OCI-LY7 (cell line): Measurements from ENCODE around the gene SLC29A2. TPM values are rescaled to one million over a fixed set of nuclear protein-coding genes. Genes with fewer than 3 reads are reported as not detected.

Experiments used
- BruUV-seq: library from RNA; stranded (reverse); fragments of 400-500 nt; replicated peaks from 2 replicates; lab custom pipeline; 2021; lab: Mats Ljungman, UMichigan
- CTCF ChIA-PET: fragments of 300-600 bp; sonication (Branson Sonifier 250); formaldehyde crosslinking; loops from one replicate; lab custom pipeline; 2022; ENCODE audit warnings: antibody characterized with exemption; ENCODE audit not compliant: unreplicated experiment; lab: Charles Lee
- POLR2A ChIA-PET: fragments of 300-600 bp; sonication (Branson Sonifier 250); formaldehyde crosslinking; loops from one replicate; lab custom pipeline; 2022; ENCODE audit warnings: antibody characterized with exemption; lab: Charles Lee
- DNase-seq: peaks from one replicate; pipeline ENCODE4 v3.0.0-alpha.2; 2015; ENCODE audit warnings: low spot score
- H2AFZ ChIP-seq: fragments of 200-600 bp; sonication (generic), shearing (Covaris generic); 2 replicates; pipeline ENCODE4 v1.6.1; 2014; ENCODE audit warnings: mild to moderate bottlenecking, antibody characterized with exemption, low read length, moderate library complexity
- H3K27ac ChIP-seq: fragments of 200-600 bp; sonication (generic); 2 replicates; pipeline ENCODE4 v1.5.1; 2014; ENCODE audit warnings: mixed run types, low read depth, mild to moderate bottlenecking, moderate library complexity, low read length, inconsistent platforms; ENCODE audit not compliant: poor library complexity, severe bottlenecking
- H3K36me3 ChIP-seq: fragments of 200-600 bp; sonication (generic); 2 replicates; pipeline ENCODE4 v1.6.1; 2014; ENCODE audit warnings: mild to moderate bottlenecking, antibody characterized with exemption, low read length, moderate library complexity, mixed read lengths; ENCODE audit not compliant: insufficient read depth
- H3K4me1 ChIP-seq: fragments of 200-600 bp; sonication (generic); 2 replicates; pipeline ENCODE4 v1.5.1; 2014; ENCODE audit warnings: mild to moderate bottlenecking, low read length; ENCODE audit not compliant: insufficient read depth, poor library complexity, severe bottlenecking
- H3K4me2 ChIP-seq: fragments of 200-600 bp; sonication (generic); 2 replicates; pipeline ENCODE4 v1.6.1; 2014; ENCODE audit warnings: mild to moderate bottlenecking, low read length
- H3K4me3 ChIP-seq: fragments of 200-600 bp; sonication (generic); 2 replicates; pipeline ENCODE4 v1.5.1; 2014; ENCODE audit warnings: mild to moderate bottlenecking, low read depth, low read length; ENCODE audit not compliant: poor library complexity, severe bottlenecking
- H3K79me2 ChIP-seq: fragments of 200-600 bp; sonication (generic); 2 replicates; pipeline ENCODE4 v1.6.1; 2016; ENCODE audit warnings: low read depth, mild to moderate bottlenecking, low read length, moderate library complexity, mixed read lengths; ENCODE audit not compliant: insufficient read depth
- H3K9me2 ChIP-seq: fragments of 200-600 bp; sonication (generic); 2 replicates; pipeline ENCODE4 v1.6.1; 2016; ENCODE audit warnings: mild to moderate bottlenecking, low read length, mixed read lengths; ENCODE audit not compliant: insufficient read depth
- H3K9me3 ChIP-seq: fragments of 200-600 bp; sonication (generic); 2 replicates; pipeline ENCODE4 v1.6.1; 2014; ENCODE audit warnings: mild to moderate bottlenecking, mixed run types, low read length, mixed read lengths
- H4K20me1 ChIP-seq: fragments of 200-600 bp; sonication (generic); 2 replicates; pipeline ENCODE4 v1.6.1; 2014; ENCODE audit warnings: mild to moderate bottlenecking, antibody characterized with exemption, low read length, moderate library complexity, mixed read lengths; ENCODE audit not compliant: insufficient read depth
- EZH2phosphoT487 ChIP-seq: fragments of 200-600 bp; sonication (generic); IDR thresholded peaks from 2 replicates; pipeline ENCODE4 v1.6.1; 2018; ENCODE audit warnings: low read depth, borderline replicate concordance, mild to moderate bottlenecking, mixed run types, antibody characterized with exemption, low read length, moderate library complexity, mixed read lengths
- intact Hi-C: fragments of 100-400 bp; cut with micrococcal nuclease; formaldehyde crosslinking; loops from one replicate; pipeline ENCODE4 v1.10.0; 2022; ENCODE audit not compliant: unreplicated experiment
- small RNA-seq: library from RNA; depleted of rRNA; stranded (forward); fragments of <200 nt; gene quantifications from one replicate; pipeline ENCODE3, GENCODE V24; 2014
- total RNA-seq, 2 experiments: library from RNA; depleted of rRNA in 1 of 2; stranded (reverse); fragments of >200 nt in 1 of 2; shearing (Covaris generic) in 1 of 2; gene quantifications; 2 replicates each; pipeline ENCODE4 v1.2.3, GENCODE V29; 2014 to 2022
- TF ChIP-seq, protein P1 (sequence below): fragments of 200-600 bp; sonication (generic); conservative IDR thresholded peaks from 2 replicates; pipeline ENCODE4 v1.5.1; 2014; ENCODE audit warnings: mild to moderate bottlenecking, antibody characterized with exemption, low read length, moderate library complexity, mixed read lengths

Gene SLC29A2
- total RNA-seq, 2 experiments from 2014 or later: 33.6 to 56.4 TPM

DNA sequence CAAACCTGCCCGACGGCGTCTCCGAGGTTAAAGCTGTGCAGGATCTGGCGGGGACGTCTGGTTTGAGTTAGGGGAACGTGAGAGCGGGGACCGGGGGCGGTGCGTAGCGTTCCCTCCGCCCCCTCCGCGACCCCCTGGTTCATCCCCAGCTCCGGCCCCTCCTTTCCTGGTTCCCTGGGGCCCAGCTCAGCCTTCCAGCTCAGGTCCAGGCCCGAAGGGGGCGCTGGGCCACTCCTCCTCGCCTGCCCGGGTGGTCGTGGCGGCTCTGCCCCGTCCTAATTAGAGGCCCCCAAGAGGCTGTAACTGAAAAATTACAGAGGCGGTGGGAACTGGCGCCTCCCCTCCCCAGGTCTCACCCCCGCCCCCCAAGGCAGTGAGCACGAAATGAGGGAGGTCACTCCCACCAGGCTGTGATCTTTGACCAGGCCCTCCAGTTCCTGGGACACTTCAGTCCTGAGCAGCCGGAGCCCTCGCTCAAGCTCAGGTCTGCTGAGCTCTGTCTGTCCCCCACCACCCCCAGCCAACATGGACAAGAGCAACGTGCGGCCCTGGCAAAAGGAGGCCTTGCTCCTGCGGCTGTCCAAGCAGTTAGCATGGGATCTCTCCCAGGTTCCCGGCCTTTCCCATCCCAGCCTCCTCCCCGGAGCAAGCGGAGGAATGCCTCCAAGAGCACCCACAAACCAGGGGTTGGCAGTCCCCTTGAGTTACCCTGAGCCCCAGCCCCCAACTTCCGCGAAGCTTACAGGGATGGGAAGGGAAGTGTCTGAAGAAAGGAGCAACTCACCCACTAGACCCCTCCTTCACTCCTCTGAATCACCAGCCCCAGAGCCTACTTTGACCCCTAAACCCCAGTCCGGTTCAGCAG, 58.0 kb downstream of the SLC29A2 start:
- Histone ChIP-seq H3K79me2 (no peaks in the 10 kb centered on the region), H3K4me2 (peak overlapping the region; percentile 74), H2AFZ (peak overlapping the region; percentile 18; the same call in 1 of the 2 replicates), H3K9me3 (no peaks in the 10 kb centered on the region), H3K4me3 (peak overlapping the region; percentile 70), H3K4me1 (peaks cover 33% of the 10 kb centered on the region), H3K27ac (peak overlapping the region; percentile 21), H4K20me1 (no peaks in the 10 kb centered on the region), H3K36me3 (no peaks in the 10 kb centered on the region), H3K9me2 (no peaks in the 10 kb centered on the region)
- intact Hi-C loops: loop anchor here (5.0 kb wide), 1 partner anchor 34 kb away; the partner anchor contains the start of genes B4GAT1 and BRMS1
- DNase-seq: no peak
- CTCF ChIA-PET: interaction anchor here (1.0 to 2.5 kb wide), 3 partner anchors 15 to 73 kb away, joined by 3 to 7 read pairs (median 4); partner anchors contain the start of gene RIN1
- TF ChIP-seq EZH2phosphoT487: no peak
- TF ChIP-seq, protein P1, sequence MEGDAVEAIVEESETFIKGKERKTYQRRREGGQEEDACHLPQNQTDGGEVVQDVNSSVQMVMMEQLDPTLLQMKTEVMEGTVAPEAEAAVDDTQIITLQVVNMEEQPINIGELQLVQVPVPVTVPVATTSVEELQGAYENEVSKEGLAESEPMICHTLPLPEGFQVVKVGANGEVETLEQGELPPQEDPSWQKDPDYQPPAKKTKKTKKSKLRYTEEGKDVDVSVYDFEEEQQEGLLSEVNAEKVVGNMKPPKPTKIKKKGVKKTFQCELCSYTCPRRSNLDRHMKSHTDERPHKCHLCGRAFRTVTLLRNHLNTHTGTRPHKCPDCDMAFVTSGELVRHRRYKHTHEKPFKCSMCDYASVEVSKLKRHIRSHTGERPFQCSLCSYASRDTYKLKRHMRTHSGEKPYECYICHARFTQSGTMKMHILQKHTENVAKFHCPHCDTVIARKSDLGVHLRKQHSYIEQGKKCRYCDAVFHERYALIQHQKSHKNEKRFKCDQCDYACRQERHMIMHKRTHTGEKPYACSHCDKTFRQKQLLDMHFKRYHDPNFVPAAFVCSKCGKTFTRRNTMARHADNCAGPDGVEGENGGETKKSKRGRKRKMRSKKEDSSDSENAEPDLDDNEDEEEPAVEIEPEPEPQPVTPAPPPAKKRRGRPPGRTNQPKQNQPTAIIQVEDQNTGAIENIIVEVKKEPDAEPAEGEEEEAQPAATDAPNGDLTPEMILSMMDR: peak; percentile 49
- no TSS peak for BruUV-seq
- POLR2A ChIA-PET: interaction anchor here (0.6 to 3.6 kb wide), 11 partner anchors 9 to 78 kb away, joined by 3 to 13 read pairs (median 6); partner anchors contain the start of genes BRMS1 and YIF1A

DNA sequence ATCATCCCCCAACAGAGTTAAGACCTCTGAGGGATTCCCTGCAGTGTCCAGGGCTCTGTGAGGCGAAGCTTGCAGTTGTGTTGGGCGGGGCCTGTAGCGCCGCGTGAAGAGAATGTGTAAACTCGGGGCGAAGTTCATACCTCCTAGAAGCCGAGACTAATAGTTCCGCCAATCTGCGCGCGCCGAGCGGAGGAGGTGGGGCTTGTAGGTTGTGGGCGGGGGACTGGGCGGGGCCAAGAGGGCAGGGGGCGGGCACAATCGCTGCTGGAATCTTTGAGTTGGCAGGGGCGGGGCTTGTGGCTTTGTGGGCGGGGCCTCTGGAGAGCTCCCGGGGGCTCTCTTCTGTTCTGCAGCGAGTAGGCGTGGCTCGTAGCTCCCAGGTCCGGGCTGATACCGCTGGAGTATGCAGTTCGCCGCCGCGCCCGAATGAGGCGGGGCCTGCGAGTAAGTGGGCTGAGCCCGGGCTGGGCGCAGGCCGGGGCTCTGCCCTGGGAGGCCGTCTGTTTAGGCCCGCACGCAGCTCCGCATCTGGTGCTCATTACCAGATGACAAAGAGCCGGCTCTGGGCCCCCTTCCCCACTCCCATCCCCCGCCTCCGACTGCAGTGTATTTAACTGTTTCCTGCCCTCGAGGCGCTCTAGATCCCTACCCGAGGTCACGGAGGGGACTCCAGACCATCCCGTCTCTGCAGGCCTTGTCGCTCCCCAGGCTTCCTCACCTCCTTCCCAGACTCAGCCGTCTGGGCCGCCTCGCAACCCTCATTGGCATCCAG, 58.8 kb downstream of the SLC29A2 start:
- H3K4me1 ChIP-seq: peaks cover 25% of the 10 kb centered on the region

More for the DNA sequence above, 58.8 kb downstream of the SLC29A2 start:
- POLR2A ChIA-PET: interaction anchor here (0.6 to 3.6 kb wide), 16 partner anchors 9 to 1070 kb away, joined by 3 to 13 read pairs (median 4); partner anchors contain the start of genes BRMS1 and YIF1A
- Histone ChIP-seq H3K9me3 (no peaks in the 10 kb centered on the region), H3K4me2 (peak overlapping the region; percentile 89), H2AFZ (peak overlapping the region; percentile 70), H3K9me2 (no peaks in the 10 kb centered on the region), H4K20me1 (no peaks in the 10 kb centered on the region), H3K79me2 (no peaks in the 10 kb centered on the region), H3K36me3 (no peaks in the 10 kb centered on the region), H3K4me3 (peak overlapping the region; percentile 70), H3K27ac (peak overlapping the region; percentile 72)
- no TSS peak for BruUV-seq
- no peak for TF ChIP-seq EZH2phosphoT487
- TF ChIP-seq, protein P1: no peak
- CTCF ChIA-PET: interaction anchor here (0.6 to 2.5 kb wide), 9 partner anchors 9 to 73 kb away, joined by 3 to 7 read pairs (median 3); partner anchors contain the start of genes RIN1 and YIF1A
- DNase-seq: peak; percentile 99
- intact Hi-C loops: loop anchor here (1.0 to 5.0 kb wide), 3 partner anchors 16 to 59 kb away; partner anchors contain the start of genes B4GAT1, BRMS1 and SLC29A2

Small RNA genes lying within 50 kb of the gene (small RNA-seq; reads per million reads assigned to genes)
- gene RF00017 (not detected), gene RNU1-84P (0.21 reads per million)

Other genes starting within 250 kb of the SLC29A2 start
- gene KLC2, start 114.1 kb downstream of the SLC29A2 start, total RNA-seq (2014; rRNA removed; shearing (Covaris generic)): 19.8 and 22.1 TPM in 2 replicates
- gene KLC2, start 114.1 kb downstream of the SLC29A2 start, total RNA-seq (2022): 43.6 and 55.2 TPM in 2 replicates
- 69.2 and 77.7 TPM in 2 replicates for gene RAB1B, start 103.1 kb downstream of the SLC29A2 start, total RNA-seq (2014; rRNA removed; shearing (Covaris generic))
- 81.8 and 88.1 TPM in 2 replicates for gene RAB1B, start 103.1 kb downstream of the SLC29A2 start, total RNA-seq (2022)
- 0.23 and 0.60 TPM in 2 replicates for gene CNIH2, start 93.6 kb downstream of the SLC29A2 start, total RNA-seq (2014; rRNA removed; shearing (Covaris generic))
- 2.7 and 3.5 TPM in 2 replicates for gene CNIH2, start 93.6 kb downstream of the SLC29A2 start, total RNA-seq (2022)
- 63.9 and 73.4 TPM in 2 replicates for gene YIF1A, start 82.6 kb downstream of the SLC29A2 start, total RNA-seq (2014; rRNA removed; shearing (Covaris generic))
- gene YIF1A, start 82.6 kb downstream of the SLC29A2 start, total RNA-seq (2022): 44.9 and 57.2 TPM in 2 replicates
- not detected in 2 replicates for gene TMEM151A, start 79.9 kb downstream of the SLC29A2 start, total RNA-seq (2014; rRNA removed; shearing (Covaris generic))
- gene TMEM151A, start 79.9 kb downstream of the SLC29A2 start, total RNA-seq (2022): not detected in 2 replicates
- gene CD248, start 54.7 kb downstream of the SLC29A2 start, total RNA-seq (2014; rRNA removed; shearing (Covaris generic)): 0.08 TPM in 1 of 2 replicates, not detected in the other
- 0.18 and 0.46 TPM in 2 replicates for gene CD248, start 54.7 kb downstream of the SLC29A2 start, total RNA-seq (2022)
- gene RIN1, start 35.3 kb downstream of the SLC29A2 start, total RNA-seq (2014; rRNA removed; shearing (Covaris generic)): 1.2 and 1.6 TPM in 2 replicates
- 2.9 and 3.7 TPM in 2 replicates for gene RIN1, start 35.3 kb downstream of the SLC29A2 start, total RNA-seq (2022)
- 43.8 and 56.2 TPM in 2 replicates for gene BRMS1, start 26.7 kb downstream of the SLC29A2 start, total RNA-seq (2014; rRNA removed; shearing (Covaris generic))
- 35.9 and 43.1 TPM in 2 replicates for gene BRMS1, start 26.7 kb downstream of the SLC29A2 start, total RNA-seq (2022)
- 10.7 and 11.7 TPM in 2 replicates for gene B4GAT1, start 24.1 kb downstream of the SLC29A2 start, total RNA-seq (2014; rRNA removed; shearing (Covaris generic))
- gene B4GAT1, start 24.1 kb downstream of the SLC29A2 start, total RNA-seq (2022): 9.4 and 9.8 TPM in 2 replicates
- not detected in 2 replicates for gene NPAS4, start 49.3 kb upstream of the SLC29A2 start, total RNA-seq (2014; rRNA removed; shearing (Covaris generic))
- gene NPAS4, start 49.3 kb upstream of the SLC29A2 start, total RNA-seq (2022): not detected in 2 replicates
- 82.6 and 101 TPM in 2 replicates for gene MRPL11, start 67.1 kb upstream of the SLC29A2 start, total RNA-seq (2014; rRNA removed; shearing (Covaris generic))
- gene MRPL11, start 67.1 kb upstream of the SLC29A2 start, total RNA-seq (2022): 75.1 and 88.6 TPM in 2 replicates
- gene PELI3, start 95.1 kb upstream of the SLC29A2 start, total RNA-seq (2014; rRNA removed; shearing (Covaris generic)): 7.7 and 8.1 TPM in 2 replicates
- gene PELI3, start 95.1 kb upstream of the SLC29A2 start, total RNA-seq (2022): 4.3 and 4.5 TPM in 2 replicates
- 40.0 and 47.2 TPM in 2 replicates for gene DPP3, start 108.7 kb upstream of the SLC29A2 start, total RNA-seq (2014; rRNA removed; shearing (Covaris generic))
- gene DPP3, start 108.7 kb upstream of the SLC29A2 start, total RNA-seq (2022): 53.4 and 60.3 TPM in 2 replicates
- 8.7 and 14.7 TPM in 2 replicates for gene BBS1, start 138.9 kb upstream of the SLC29A2 start, total RNA-seq (2014; rRNA removed; shearing (Covaris generic))
- 15.2 and 15.7 TPM in 2 replicates for gene BBS1, start 138.9 kb upstream of the SLC29A2 start, total RNA-seq (2022)
- 11.3 and 11.9 TPM in 2 replicates for gene ZDHHC24, start 174.3 kb upstream of the SLC29A2 start, total RNA-seq (2014; rRNA removed; shearing (Covaris generic))
- gene ZDHHC24, start 174.3 kb upstream of the SLC29A2 start, total RNA-seq (2022): 33.3 and 35.1 TPM in 2 replicates
- gene ACTN3, start 175.1 kb upstream of the SLC29A2 start, total RNA-seq (2014; rRNA removed; shearing (Covaris generic)): not detected in 2 replicates
- 0.15 and 0.27 TPM in 2 replicates for gene ACTN3, start 175.1 kb upstream of the SLC29A2 start, total RNA-seq (2022)
- gene CTSF, start 196.8 kb upstream of the SLC29A2 start, total RNA-seq (2014; rRNA removed; shearing (Covaris generic)): not detected in 2 replicates
- not detected in 2 replicates for gene CTSF, start 196.8 kb upstream of the SLC29A2 start, total RNA-seq (2022)
- gene CCDC87, start 221.3 kb upstream of the SLC29A2 start, total RNA-seq (2014; rRNA removed; shearing (Covaris generic)): 0.13 and 0.26 TPM in 2 replicates
- gene CCDC87, start 221.3 kb upstream of the SLC29A2 start, total RNA-seq (2022): 0.17 and 0.36 TPM in 2 replicates
- gene CCS, start 221.4 kb upstream of the SLC29A2 start, total RNA-seq (2014; rRNA removed; shearing (Covaris generic)): 31.7 and 32.6 TPM in 2 replicates
- gene CCS, start 221.4 kb upstream of the SLC29A2 start, total RNA-seq (2022): 34.4 and 36.7 TPM in 2 replicates
- 65.8 and 94.6 TPM in 2 replicates for gene RBM14, start 244.9 kb upstream of the SLC29A2 start, total RNA-seq (2014; rRNA removed; shearing (Covaris generic))
- 227 and 243 TPM in 2 replicates for gene RBM14, start 244.9 kb upstream of the SLC29A2 start, total RNA-seq (2022)